Right hindlimb (tissue), 1 donor: ENCODE results near the gene ADCY4.
A peak's percentile ranks its signal among the peaks of the same experiment; 100 is the strongest.
"Not testable (repeated sequence)": the region's sequence is repeated elsewhere in the genome, so short reads cannot be mapped to it uniquely, and the experiment has no call there.

Experiments used
- DNase-seq: peaks from one replicate; pipeline ENCODE4 v3.0.0-alpha.2; 2018

The ADCY4 gene

GRCh38 chr14:24366721-24367513 is 32.0 kb upstream of the ADCY4 start:
- DNase-seq: peak; percentile 96

GRCh38 chr14:24366413-24366720 is 31.5 kb upstream of the ADCY4 start:
- no peak for DNase-seq

- peak; percentile 90 for DNase-seq
Observed at GRCh38 chr14:24365600-24366412, 30.9 kb upstream of the ADCY4 start.

GRCh38 chr14:24364841-24365240 is 30.0 kb upstream of the ADCY4 start:
- no peak for DNase-seq

GRCh38 chr14:24363401-24363800 is 28.5 kb upstream of the ADCY4 start:
- DNase-seq: no peak

- no peak for DNase-seq
Observed at GRCh38 chr14:24362241-24362960, 27.5 kb upstream of the ADCY4 start.

- no peak for DNase-seq
Observed at GRCh38 chr14:24361326-24361725, 26.5 kb upstream of the ADCY4 start.

- no peak for DNase-seq
Observed at GRCh38 chr14:24360281-24360680, 25.4 kb upstream of the ADCY4 start.

GRCh38 chr14:24356208-24356607 is 21.3 kb upstream of the ADCY4 start:
- DNase-seq: no peak

GRCh38 chr14:24355009-24355408 is 20.1 kb upstream of the ADCY4 start:
- DNase-seq: no peak

GRCh38 chr14:24354482-24354825 is 19.6 kb upstream of the ADCY4 start:
- DNase-seq: not testable (repeated sequence)

- no peak for DNase-seq
Observed at GRCh38 chr14:24353559-24354481, 18.9 kb upstream of the ADCY4 start.

GRCh38 chr14:24351517-24351916 is 16.6 kb upstream of the ADCY4 start:
- no peak for DNase-seq

GRCh38 chr14:24349742-24350141 is 14.9 kb upstream of the ADCY4 start:
- no peak for DNase-seq

GRCh38 chr14:24348186-24348585 is 13.3 kb upstream of the ADCY4 start:
- no peak for DNase-seq

- DNase-seq: no peak
Observed at GRCh38 chr14:24347134-24347533, 12.3 kb upstream of the ADCY4 start.

- DNase-seq: no peak
Observed at GRCh38 chr14:24343795-24344660, 9.2 kb upstream of the ADCY4 start.

GRCh38 chr14:24342889-24343288 is 8.0 kb upstream of the ADCY4 start:
- no peak for DNase-seq

- DNase-seq: no peak
Observed at GRCh38 chr14:24340606-24341005, 5.7 kb upstream of the ADCY4 start.

- no peak for DNase-seq
Observed at GRCh38 chr14:24339284-24340151, 4.6 kb upstream of the ADCY4 start, which contains the start of gene RIPK3. TSS of gene RIPK3 (minus strand) at chr14:24339991. CDS start at chr14:24339826, 165 bp downstream.
